ENCODE measurements around the gene CCL17.

Gene CCL17

GRCh38 chr16:57376313-57376818 is 28.2 kb upstream of the CCL17 start:
- Histone ChIP-seq H3K9me3 (ENCODE audit: severe bottlenecking) (no peaks in the 10 kb centered on the region), H3K27me3 (ENCODE audit: insufficient read depth, low read depth, severe bottlenecking) (no peaks in the 10 kb centered on the region), H3K27ac (no peak overlapping the region), H3K4me3 (ENCODE audit: low read depth, low read length) (no peak overlapping the region), H3K36me3 (no peaks in the 10 kb centered on the region)
- no peak for DNase-seq
- TF ChIP-seq, protein P1, sequence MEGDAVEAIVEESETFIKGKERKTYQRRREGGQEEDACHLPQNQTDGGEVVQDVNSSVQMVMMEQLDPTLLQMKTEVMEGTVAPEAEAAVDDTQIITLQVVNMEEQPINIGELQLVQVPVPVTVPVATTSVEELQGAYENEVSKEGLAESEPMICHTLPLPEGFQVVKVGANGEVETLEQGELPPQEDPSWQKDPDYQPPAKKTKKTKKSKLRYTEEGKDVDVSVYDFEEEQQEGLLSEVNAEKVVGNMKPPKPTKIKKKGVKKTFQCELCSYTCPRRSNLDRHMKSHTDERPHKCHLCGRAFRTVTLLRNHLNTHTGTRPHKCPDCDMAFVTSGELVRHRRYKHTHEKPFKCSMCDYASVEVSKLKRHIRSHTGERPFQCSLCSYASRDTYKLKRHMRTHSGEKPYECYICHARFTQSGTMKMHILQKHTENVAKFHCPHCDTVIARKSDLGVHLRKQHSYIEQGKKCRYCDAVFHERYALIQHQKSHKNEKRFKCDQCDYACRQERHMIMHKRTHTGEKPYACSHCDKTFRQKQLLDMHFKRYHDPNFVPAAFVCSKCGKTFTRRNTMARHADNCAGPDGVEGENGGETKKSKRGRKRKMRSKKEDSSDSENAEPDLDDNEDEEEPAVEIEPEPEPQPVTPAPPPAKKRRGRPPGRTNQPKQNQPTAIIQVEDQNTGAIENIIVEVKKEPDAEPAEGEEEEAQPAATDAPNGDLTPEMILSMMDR (IDR thresholded peaks at IDR 0.05; ENCODE audit: low read depth, low read length) = no peak

DNA sequence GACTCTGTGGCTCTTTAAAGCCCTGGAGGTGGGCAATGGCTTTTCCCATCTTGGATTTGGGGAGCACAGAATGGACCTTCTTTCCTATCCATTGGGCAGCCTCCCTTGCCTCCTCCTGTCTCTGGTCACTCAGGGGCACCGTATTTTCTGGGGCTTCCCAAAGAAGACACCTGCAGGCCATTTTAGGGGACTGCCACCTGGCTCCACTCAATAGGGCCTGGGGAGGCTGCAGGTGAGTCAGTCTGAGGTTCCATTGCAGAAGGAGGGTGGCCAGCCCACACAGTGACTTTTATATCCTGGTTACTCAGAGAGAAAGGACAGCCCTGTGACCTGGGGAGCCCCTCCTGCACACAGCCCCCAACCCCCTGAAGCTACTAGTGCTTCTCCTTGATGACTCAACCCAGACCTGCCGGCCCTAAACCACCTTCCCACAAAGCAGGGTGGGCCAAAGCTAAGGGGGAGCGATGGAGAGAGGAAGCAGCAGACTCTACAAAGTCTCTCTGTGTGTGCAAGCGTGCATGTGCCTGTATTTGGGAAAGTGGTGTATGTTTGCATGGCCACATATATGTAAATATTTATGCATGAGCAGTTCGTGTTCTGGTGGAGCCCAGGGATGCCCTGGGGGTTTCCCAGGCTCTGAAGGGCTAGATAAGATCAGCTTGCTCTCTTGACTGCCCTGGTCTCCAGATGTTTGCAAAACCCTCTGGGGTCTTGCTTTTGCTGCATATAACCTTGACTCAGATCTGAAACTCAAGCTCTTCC is 27.3 kb upstream of the CCL17 start:
- Histone ChIP-seq H3K36me3 (no peaks in the 10 kb centered on the region), H3K9me3 (ENCODE audit: severe bottlenecking) (no peaks in the 10 kb centered on the region), H3K4me3 (ENCODE audit: low read depth, low read length) (no peak overlapping the region), H3K27ac (no peak overlapping the region), H3K27me3 (ENCODE audit: insufficient read depth, low read depth, severe bottlenecking) (no peaks in the 10 kb centered on the region)
- DNase-seq = no peak
- TF ChIP-seq, protein P1 (IDR thresholded peaks at IDR 0.05; ENCODE audit: low read depth, low read length) = no peak

DNA sequence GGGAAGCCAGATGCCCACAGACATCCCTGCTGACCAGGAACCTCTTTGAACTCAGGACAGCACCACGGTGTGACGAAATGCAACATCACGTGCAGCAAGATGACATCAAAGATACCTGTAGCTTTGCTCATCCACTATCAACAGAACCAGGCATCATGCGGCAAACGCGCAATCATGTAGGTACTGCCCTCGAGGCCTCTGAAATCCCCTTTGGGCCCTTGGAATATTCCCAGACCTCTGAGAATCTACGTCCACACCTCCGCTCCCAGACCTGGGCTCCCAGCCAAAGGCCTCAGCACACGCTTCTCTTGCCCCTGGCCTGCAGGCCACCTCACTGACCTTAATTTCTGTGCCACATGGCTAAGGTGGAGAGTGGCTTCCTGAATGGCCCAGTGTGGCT is 25.0 kb upstream of the CCL17 start:
- no peaks in the 10 kb centered on the region for H3K9me3 ChIP-seq (ENCODE audit: severe bottlenecking)
- H3K4me3 ChIP-seq (ENCODE audit: low read depth, low read length) = no peak overlapping the region
- DNase-seq = no peak
- TF ChIP-seq, protein P1 (IDR thresholded peaks at IDR 0.05; ENCODE audit: low read depth, low read length) = no peak
- no peak overlapping the region for H3K27ac ChIP-seq
- H3K27me3 ChIP-seq (ENCODE audit: insufficient read depth, low read depth, severe bottlenecking) = no peaks in the 10 kb centered on the region
- H3K36me3 ChIP-seq = no peaks in the 10 kb centered on the region

DNA sequence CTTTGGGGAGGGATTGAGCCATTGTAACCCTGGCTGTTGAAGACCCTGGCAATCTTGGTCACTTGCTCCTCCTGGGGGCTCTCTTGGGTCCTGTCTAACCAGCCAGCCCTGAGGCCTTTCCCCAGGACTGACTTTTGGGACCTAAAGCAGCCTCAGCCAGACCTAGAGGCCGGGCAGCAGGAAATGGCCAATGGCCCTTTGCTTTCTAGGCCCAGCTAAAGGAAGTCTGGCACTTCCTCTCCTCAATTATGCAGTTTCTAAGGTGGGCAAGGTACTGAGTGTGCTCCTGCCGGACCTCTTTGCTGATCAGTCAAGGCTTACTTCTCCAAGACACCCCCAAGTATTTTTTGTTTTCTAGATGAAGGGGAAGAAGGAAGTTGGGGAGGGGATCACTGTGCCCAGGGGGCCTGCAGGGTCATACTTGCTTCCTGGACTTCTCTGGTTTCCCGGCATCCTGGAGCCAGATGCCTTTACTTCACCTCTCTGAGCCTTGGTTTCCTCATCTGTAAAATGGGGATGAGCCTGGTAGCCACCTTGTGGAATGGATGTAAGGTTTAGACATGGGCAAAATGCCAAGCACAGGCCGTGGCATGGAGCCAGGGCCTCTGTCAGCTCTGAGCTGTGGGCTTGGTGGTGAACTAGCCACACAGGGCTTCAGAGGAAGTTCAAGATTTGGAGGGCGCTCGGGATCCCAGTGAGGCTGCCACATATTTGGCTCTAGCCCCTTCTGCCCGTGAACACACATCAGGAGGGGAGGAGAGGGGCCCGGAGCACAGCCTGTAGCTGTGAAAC is 23.7 kb upstream of the CCL17 start:
- Histone ChIP-seq H3K36me3 (no peaks in the 10 kb centered on the region), H3K9me3 (ENCODE audit: severe bottlenecking) (no peaks in the 10 kb centered on the region), H3K4me3 (ENCODE audit: low read depth, low read length) (no peak overlapping the region), H3K27me3 (ENCODE audit: insufficient read depth, low read depth, severe bottlenecking) (no peaks in the 10 kb centered on the region), H3K27ac (no peak overlapping the region)
- no peak for DNase-seq
- TF ChIP-seq, protein P1 (IDR thresholded peaks at IDR 0.05; ENCODE audit: low read depth, low read length) = no peak

DNA sequence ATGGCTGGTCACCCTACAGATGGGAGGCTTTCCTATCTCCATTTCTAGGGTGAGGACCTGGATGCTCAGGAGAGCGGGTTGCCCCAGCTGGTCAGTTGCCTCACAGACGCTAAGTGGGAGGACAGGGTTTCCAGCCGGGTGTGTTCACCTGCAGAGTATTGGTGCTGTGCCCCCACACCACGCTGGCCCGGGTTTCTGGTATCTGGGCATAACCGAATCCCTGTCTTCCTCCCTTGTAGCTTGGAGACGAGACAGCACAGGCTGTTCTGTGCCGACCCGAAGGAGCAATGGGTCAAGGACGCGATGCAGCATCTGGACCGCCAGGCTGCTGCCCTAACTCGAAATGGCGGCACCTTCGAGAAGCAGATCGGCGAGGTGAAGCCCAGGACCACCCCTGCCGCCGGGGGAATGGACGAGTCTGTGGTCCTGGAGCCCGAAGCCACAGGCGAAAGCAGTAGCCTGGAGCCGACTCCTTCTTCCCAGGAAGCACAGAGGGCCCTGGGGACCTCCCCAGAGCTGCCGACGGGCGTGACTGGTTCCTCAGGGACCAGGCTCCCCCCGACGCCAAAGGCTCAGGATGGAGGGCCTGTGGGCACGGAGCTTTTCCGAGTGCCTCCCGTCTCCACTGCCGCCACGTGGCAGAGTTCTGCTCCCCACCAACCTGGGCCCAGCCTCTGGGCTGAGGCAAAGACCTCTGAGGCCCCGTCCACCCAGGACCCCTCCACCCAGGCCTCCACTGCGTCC is 22.6 kb upstream of the CCL17 start:
- no peaks in the 10 kb centered on the region for H3K9me3 ChIP-seq (ENCODE audit: severe bottlenecking)
- H3K4me3 ChIP-seq (ENCODE audit: low read depth, low read length) = no peak overlapping the region
- TF ChIP-seq, protein P1 (IDR thresholded peaks at IDR 0.05; ENCODE audit: low read depth, low read length) = no peak
- no peak overlapping the region for H3K27ac ChIP-seq
- no peaks in the 10 kb centered on the region for H3K27me3 ChIP-seq (ENCODE audit: insufficient read depth, low read depth, severe bottlenecking)
- H3K36me3 ChIP-seq = no peaks in the 10 kb centered on the region
- no peak for DNase-seq
